ENCODE data around the gene MARCHF2. TPM values are rescaled to one million over a fixed set of nuclear protein-coding genes. Genes with fewer than 3 reads are reported as not detected.
A peak's percentile ranks its signal among the peaks of the same experiment; 100 is the strongest.
"Not testable (repeated sequence)": the region's sequence is repeated elsewhere in the genome, so short reads cannot be mapped to it uniquely, and the experiment has no call there.

Gene MARCHF2
- total RNA-seq, 1 experiment from 2014 or later: 34.2 TPM

DNA sequence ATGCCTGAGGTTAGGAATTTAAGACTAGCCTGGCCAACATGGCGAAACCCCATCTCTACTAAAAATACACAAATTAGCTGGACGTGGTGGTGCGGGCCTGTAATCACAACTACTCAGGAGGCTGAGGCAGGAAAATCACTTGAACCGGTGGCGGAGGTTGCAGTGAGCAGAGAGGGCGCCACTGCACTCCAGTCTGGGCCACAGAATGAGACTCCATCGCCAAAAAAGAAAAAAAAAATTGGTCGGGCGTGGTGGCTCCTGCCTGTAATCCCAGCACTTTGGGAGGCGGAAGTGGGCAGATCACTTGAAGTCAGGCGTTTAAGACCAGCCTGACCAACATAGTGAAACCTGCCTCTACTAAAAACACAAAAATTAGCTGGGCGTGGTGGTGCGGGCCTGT, 2.4 kb upstream of the MARCHF2 start:
- DNase-seq (ENCODE audit: low read depth): not testable (repeated sequence)

GRCh38 chr19:8413629-8413995, 507 bp downstream of the MARCHF2 start:
- no peak for DNase-seq (ENCODE audit: low read depth)

DNA sequence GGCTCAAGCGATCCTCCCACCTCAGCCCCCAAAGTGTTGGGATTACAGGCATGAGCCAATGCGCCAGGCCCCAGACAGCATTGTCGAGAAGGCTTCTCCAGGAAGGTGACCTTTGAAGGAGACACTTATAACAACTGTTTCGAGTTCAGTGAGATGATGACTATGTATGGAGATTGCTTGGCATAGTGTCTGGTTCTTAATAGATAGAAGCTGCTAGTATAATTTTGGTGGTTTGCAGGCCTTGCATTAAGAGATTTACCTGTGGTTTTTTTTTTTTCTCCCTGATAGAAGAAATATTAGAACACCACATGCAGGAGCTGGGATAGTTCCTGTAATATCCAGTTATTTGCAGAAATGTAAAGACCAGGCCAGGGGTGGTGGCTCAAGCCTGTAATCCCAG, 3.7 kb downstream of the MARCHF2 start:
- no peak for DNase-seq (ENCODE audit: low read depth)

- DNase-seq (ENCODE audit: low read depth): no peak
These were observed 8.7 kb downstream of the MARCHF2 start for GRCh38 chr19:8421484-8422461.

GRCh38 chr19:8423817-8424223, 10.7 kb downstream of the MARCHF2 start:
- peak; percentile 98 for DNase-seq (ENCODE audit: low read depth)

GRCh38 chr19:8425331-8425730, 12.2 kb downstream of the MARCHF2 start:
- DNase-seq (ENCODE audit: low read depth): not testable (repeated sequence)

DNA sequence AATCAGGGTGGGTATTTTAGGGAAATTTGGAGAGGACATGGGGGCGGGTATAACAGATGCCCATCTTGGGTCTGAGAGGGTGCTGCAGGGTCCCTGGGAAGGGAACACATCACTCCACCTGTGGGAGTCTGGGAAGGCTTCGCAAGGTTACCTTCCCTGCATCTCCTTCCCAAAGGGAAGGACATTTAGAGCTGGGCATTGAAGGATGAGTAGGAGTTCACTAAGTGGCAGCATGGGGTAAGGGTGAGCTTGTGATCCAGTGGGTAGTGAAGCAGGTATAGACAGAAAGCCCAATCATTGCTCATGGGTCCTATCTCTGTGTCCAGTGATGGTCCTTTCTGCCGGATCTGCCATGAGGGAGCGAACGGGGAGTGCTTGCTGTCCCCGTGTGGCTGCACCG, 13.2 kb downstream of the MARCHF2 start:
- no peak for DNase-seq (ENCODE audit: low read depth)

DNA sequence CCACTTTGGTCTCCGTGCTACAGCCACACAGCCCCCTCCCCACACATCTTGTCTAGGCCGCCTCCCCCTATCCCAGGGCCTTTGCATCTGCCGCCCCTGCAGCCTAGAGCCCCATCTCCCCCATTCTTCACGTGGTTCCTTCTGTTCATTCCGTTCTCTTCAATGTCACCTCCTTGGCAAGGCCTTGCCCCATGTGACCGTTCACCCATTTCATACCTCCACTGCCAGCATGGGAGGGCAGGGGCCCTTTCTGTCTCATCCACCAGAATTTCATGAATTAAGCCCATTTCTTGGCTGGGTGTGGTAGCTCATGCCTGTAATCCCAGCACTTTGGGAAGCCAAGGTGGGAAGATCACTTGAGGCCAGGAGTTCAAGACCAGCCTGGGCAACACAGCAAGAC, 15.9 kb downstream of the MARCHF2 start:
- DNase-seq (ENCODE audit: low read depth): no peak

DNA sequence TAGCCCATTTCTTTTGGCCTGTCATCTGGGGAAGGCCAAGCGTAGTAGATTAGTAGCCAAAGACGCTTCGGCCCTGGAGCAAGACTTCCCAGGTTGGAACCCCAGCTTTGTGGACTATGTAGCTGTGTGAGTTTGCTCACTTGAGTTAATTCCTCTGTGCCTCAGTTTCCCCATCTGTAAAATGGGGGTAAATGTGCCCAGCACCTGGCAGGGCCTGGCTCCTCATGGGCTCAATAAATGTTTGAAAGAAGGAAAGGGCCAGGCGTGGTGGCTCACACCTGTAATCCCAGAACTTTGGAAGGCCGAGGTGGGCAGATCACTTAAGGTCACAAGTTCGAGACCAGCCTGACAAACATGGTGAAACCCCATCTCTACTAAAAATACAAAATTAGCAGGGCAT, 16.7 kb downstream of the MARCHF2 start:
- DNase-seq (ENCODE audit: low read depth): no peak

DNA sequence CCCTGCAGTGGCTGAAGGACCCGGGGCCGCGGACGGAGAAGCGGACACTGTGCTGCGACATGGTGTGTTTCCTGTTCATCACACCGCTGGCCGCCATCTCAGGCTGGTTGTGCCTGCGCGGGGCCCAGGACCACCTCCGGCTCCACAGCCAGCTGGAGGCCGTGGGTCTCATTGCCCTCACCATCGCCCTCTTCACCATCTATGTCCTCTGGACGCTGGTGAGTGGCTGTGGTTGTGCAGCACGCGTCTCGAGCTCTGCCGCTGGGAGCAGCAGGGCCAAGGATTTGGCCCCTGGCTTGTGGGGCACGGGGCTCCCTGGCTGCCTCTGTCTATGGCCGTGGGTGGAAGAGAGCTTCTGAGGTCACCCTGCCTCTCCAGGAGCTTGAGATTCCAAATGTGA, 17.5 kb downstream of the MARCHF2 start:
- no peak for DNase-seq (ENCODE audit: low read depth)

GRCh38 chr19:8438236-8438635, 25.1 kb downstream of the MARCHF2 start:
- no peak for DNase-seq (ENCODE audit: low read depth)

DNA sequence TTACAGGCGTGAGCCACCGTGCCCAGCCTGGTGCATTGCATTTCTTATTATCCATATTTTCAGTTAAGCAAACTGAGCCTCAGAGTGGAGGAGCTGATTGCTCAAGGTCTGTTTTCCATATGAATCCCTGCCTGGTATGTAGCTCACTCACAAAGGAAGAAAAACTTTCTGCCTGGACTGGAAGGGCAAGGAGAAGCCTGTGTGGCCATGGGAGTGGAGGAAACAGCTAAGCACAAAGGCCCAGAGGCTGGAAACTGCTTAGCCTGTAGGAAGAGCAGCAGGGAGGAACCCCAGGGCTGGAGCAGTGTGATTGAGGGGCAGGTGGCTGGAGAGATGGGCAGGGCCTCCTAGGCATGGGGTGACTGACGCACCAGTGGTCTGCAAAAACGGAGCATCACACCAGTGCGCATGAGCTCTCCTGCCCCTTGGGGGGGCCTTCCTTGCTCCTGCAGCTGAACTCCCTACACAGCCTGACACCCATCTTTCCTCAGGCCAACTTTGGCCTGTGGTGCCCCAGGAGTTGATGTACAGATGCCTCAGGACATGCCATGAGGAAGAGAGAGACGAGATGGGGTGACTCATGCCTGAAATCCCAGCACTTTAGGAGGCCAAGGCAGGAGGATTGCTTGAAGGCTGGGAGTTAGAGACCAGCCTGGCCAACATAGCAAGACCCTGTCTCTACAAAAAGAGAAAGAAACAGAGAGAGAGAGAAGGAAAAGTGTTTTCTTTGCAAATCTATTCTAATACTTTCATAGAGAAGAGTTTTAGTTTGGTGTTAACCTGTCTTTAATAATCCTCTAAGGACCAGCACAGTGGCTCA, 28.8 kb downstream of the MARCHF2 start:
- DNase-seq (ENCODE audit: low read depth): no peak

- not testable (repeated sequence) for DNase-seq (ENCODE audit: low read depth)
These were observed 31.1 kb downstream of the MARCHF2 start for GRCh38 chr19:8444140-8444676.

DNA sequence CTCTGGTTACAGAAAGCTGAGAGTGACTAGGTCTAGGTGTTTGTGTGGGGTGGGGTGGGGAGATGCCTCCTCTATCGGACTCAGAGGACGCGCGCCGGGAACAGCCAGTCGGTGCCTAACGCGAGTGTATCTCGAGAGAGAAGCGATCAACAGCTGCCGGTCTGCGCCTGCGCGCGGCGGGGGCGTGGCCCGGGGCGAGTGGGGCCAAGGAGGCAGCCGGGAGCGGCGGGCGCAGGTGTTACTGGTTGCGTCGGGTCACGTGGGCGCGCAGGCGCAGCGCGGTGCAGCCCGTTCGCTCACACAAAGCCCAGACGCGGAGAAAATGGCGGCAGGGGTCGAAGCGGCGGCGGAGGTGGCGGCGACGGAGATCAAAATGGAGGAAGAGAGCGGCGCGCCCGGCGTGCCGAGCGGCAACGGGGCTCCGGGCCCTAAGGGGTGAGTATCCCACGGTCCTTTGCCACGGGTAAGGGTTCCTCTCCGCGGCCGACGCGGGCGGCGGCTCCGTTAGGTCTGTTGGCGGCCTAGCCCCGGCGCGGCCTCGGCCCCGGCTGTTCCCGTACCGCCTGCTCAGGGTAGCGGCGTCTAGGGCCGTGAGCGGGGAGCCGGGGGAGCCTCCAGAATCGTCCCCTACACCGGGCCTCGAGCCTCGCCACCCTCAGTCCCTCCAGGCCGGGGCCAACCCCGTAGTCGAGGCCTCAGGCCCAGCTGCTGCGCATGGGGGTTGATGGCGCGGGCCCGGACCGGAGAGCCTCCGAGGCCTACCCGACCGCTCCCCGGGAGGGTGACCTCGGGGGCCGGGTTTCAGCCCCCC, 31.8 kb downstream of the MARCHF2 start, which contains the start of gene HNRNPM:
Gene HNRNPM, plus strand, starts transcription at position 299 of the 811 bp plus-strand sequence. Its CDS starts 24 bp downstream, at position 323.
- DNase-seq (ENCODE audit: low read depth): peak; percentile 96

DNA sequence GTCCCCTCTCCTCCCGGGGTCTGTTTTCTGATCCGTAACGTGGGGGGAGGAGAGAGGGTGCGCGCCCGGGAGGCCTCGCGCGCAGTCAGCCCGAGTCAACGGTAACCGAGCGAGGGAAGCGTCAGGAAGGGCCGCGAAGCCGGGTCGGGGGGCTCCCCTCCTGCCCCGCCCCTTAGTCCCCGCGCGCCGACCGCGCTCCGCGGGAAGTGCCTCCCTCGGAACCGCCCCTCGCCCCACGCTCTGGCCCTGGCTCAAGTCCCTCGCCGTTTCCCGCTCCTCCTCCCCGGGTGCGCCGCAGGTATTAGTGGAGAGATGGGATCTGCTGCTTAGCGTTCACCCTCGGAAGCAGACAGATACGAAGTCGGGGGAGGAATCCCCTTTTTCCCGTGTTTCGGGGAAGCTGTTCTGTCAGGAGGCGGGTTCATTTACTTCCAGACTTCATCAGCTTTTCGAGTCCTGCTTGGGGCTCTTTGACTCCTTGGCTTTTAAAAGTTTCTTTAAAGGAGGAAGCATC, 32.4 kb downstream of the MARCHF2 start:
- DNase-seq (ENCODE audit: low read depth): no peak

DNA sequence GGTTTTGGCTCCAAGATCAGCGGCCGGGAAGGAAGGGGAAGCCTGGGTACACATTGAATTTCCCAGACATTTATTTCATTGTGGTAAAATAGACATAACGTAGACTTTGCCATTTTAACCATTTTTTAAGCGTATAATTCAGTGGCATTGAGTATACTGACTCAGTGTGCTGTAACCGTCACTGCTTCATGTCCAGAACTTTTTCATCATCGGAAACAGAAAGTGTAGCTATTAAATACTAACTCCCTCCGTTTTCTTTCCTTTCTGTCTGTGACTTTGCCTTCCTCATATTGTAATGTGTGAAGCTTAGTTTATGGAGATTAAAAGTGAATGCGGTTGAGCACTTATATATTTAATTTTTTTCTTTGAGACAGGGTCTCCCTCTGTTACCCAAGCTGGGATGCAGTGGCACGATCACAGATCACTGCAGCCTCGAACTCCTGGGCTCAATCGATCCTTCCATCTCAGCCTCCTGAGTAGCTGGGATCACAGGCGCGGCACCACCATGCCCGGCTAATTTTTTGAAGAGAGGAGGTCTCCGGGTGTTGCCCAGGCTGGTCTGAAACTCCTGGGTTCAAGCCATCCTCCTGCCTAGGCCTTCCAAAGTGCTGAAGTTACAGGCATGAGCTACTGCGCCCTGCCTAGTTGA, 33.1 kb downstream of the MARCHF2 start:
- DNase-seq (ENCODE audit: low read depth): no peak

DNA sequence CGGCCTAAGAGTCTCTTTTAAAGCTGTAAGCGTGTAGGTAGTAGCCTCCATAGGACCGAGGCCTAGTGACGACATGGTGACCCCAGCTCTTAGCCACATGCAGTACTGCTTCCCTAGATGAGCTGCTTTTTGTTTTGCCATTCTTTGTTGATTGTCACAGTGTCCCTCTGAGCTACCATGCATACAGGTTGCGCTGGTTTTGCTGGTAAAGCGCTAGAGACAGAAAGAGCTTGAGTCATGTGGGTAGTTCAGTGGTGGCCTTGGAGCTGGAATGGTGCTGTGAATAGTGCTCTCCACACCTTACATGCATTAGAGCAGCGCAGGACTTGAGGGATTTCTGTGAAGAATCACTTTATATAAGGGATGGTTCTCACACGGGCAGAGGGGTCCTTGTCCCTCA, 36.7 kb downstream of the MARCHF2 start:
- no peak for DNase-seq (ENCODE audit: low read depth)

GRCh38 chr19:8451377-8451776, 38.3 kb downstream of the MARCHF2 start:
- DNase-seq (ENCODE audit: low read depth): no peak

- DNase-seq (ENCODE audit: low read depth): peak; percentile 78
These were observed 38.8 kb downstream of the MARCHF2 start for GRCh38 chr19:8451885-8452284.

GRCh38 chr19:8452446-8453123, 39.5 kb downstream of the MARCHF2 start:
- DNase-seq (ENCODE audit: low read depth): no peak
